ENCODE data around the gene ST3GAL5. TPM values are rescaled to one million over a fixed set of nuclear protein-coding genes. Genes with fewer than 3 reads are reported as not detected.

Gene ST3GAL5
- total and polyA plus RNA-seq, 2 of the 8 experiments (the other 6 are each of a cell fraction or from before 2014, with no cell fraction given), result 1.9 to 4.5 TPM

DNA sequence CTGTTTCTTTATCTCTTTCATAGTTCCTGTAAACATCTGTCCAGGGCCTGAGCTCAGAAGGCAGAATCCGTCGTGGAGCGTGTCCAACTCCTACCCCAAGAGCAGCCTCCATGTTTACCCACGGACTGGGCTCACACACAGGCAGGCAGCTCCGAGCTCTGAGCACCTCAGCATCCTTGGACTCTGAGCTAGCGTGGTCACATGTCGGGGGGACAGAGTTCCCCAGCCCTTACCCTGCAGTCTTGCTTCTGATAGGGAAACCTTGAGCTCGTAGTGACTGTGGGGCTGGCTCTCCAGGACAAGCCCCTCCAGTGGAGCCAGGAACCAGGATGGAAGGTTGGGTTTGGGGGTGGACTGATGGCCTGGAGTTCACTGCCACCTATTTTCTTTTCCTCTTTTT lies 15.1 kb upstream of the ST3GAL5 start (continued):
- no peak for TF ChIP-seq KDM5A (IDR thresholded peaks at IDR 0.05; ENCODE audit: low read length)
- no peak for TF ChIP-seq PHF8 (conservative IDR thresholded peaks at IDR 0.05; ENCODE audit: low read depth, low read length)
- TF ChIP-seq CHD1 (IDR thresholded peaks at IDR 0.05; ENCODE audit: low read depth, low read length), result no peak
- TF ChIP-seq CREB1 (IDR thresholded peaks at IDR 0.05), result no peak
- TF ChIP-seq EZH2 (IDR thresholded peaks at IDR 0.05; ENCODE audit: low read depth, low read length, severe bottlenecking), result no peak
- TF ChIP-seq FOSL1 (IDR thresholded peaks at IDR 0.05; ENCODE audit: insufficient read depth, low read depth, low read length), result no peak

All from H1 (cell line).